Heart right ventricle (tissue), 16 donors: ENCODE data around the gene SYNE1. TPM values are rescaled to one million over a fixed set of nuclear protein-coding genes. Genes with fewer than 3 reads are reported as not detected.

Experiments
- ATAC-seq, 8 donors: fragments of 200-7000 bp; cut with Tn5 transposase; one replicate each; pipeline ENCODE4 v1.9.1; 2020; ENCODE audit warnings: mild to moderate bottlenecking in 8 of 8, moderate library complexity in 8 of 8, moderate number of reproducible peaks in 1 of 8
- DNase-seq, 2 donors: peaks; one replicate each; pipeline ENCODE4 v3.0.0-alpha.2; 2020
- H3K27ac ChIP-seq, 10 donors: fragments of 200-600 bp; sonication (generic) in 2 of 10; one replicate each; pipeline versions ENCODE4 v1.5.0 to v1.8.0; 2020 to 2022; ENCODE audit warnings: mild to moderate bottlenecking in 3 of 10
- H3K27me3 ChIP-seq, 7 donors: fragments of 200-600 bp; one replicate each; pipeline ENCODE4 v1.8.0; 2021 to 2022; ENCODE audit warnings: mild to moderate bottlenecking in 2 of 7
- H3K36me3 ChIP-seq, 9 donors: fragments of 200-600 bp; sonication (generic) in 1 of 9; one replicate each; pipeline versions ENCODE4 v1.5.0 to v1.8.0; 2020 to 2022; ENCODE audit warnings: mild to moderate bottlenecking in 2 of 9
- H3K4me1 ChIP-seq, 9 donors: fragments of 200-600 bp; sonication (generic) in 1 of 9; one replicate each; pipeline versions ENCODE4 v1.5.0 to v1.8.0; 2020 to 2022; ENCODE audit warnings: mild to moderate bottlenecking in 4 of 9
- H3K4me3 ChIP-seq, 10 donors: fragments of 200-600 bp; sonication (generic) in 2 of 10; one replicate each; pipeline versions ENCODE4 v1.5.0 to v1.8.0; 2020 to 2022; ENCODE audit warnings: mild to moderate bottlenecking in 7 of 10, moderate library complexity in 2 of 10
- H3K9me3 ChIP-seq, 11 donors: fragments of 200-600 bp in 10 of 11; sonication (generic) in 2 of 11; one replicate each; pipeline versions ENCODE4 v1.5.0 to v1.8.0; 2013 to 2022; ENCODE audit warnings: mild to moderate bottlenecking in 2 of 11, control low read depth in 1 of 11, moderate library complexity in 1 of 11
- WGBS, 2 donors: extraction: QIAGEN DNeasy Blood & Tissue Kit; methylation state at CpG; one replicate each; pipeline ENCODE4 v1.1.7; 2013; ENCODE audit warnings: inconsistent platforms in 1 of 2; 5-methylcytosine and 5-hydroxymethylcytosine counted together
- intact Hi-C, 10 donors: fragments of 100-400 bp; cut with DNase I; formaldehyde crosslinking; loops; one replicate each; pipeline versions ENCODE4 v1.11.1 to v1.14.2; 2022
- polyA plus RNA-seq, 2 donors: library from polyadenylated mRNA; stranded (reverse); fragments of 200-250 nt; gene quantifications; one replicate each; pipeline ENCODE4 v1.2.3, GENCODE V29; 2013
- total RNA-seq, 10 donors: library from RNA; stranded (reverse); fragmentation: NEBNext Ultra II Directional in 3 of 10; extraction: Animal tissue kit (Norgen Biotek cat#: 25700) in 3 of 10; gene quantifications; one replicate each; pipeline versions ENCODE4 v1.2.1 to v1.2.4, GENCODE V29; 2021 to 2023
- TF ChIP-seq, protein P1 (sequence below), 9 donors: fragments of 200-600 bp; sonication (generic) in 2 of 9; IDR thresholded peaks; one replicate each; pipeline versions ENCODE4 v1.5.0 to v1.8.0; 2021 to 2022; ENCODE audit warnings: antibody characterized with exemption in 9 of 9, mild to moderate bottlenecking in 5 of 9, moderate library complexity in 1 of 9
- donor health status: Arrhythmogenic right ventricular cardiomyopathy.
- donor health status: ischemic (EF 13 %, LVEDD 7.1; RV severe dilation, severe dysfunction).
- donor health status: healthy with polysubstance abuse.
- donor health status: DM: no; HTN: yes; CAD: no.
- donor health status: DM: no; HTN: no; CAD: no.
- donor health status: ischemic (EF 25% LVEDD 6.9; RV normal size, moderate dysfunction).
- donor health status: ischemic (EF 25% LVEDD 5.7; RV mildly dilated, moderate dysfunction).
- donor health status: healthy.
- donor health status: DM: yes; HTN: yes; CAD: no.
- donor health status: Ischemic cardiomyopathy.
- donor health status: ischemic (EF 35%, LVEDD 5.7; RV mildly dilated, moderate dysfunction).
- donor health status: nonischemic (EF 11% LVEDD 7.7; RV severe dilation, severe dysfunction).
- donor health status: DM: yes; HTN: yes; CAD: no.
- donor health status: PGD.
- donor health status: ischemic (EF 29% LVEDD 5.4; RV normal size, mild dysfunction).
- donor health status: nonischemic (EF 23%, LVEDD 6.1; RV moderate dilation, normal function).

SYNE1 gene
- total and polyA plus RNA-seq, 12 donors, result 18.9 to 176 (median 126) TPM

DNA sequence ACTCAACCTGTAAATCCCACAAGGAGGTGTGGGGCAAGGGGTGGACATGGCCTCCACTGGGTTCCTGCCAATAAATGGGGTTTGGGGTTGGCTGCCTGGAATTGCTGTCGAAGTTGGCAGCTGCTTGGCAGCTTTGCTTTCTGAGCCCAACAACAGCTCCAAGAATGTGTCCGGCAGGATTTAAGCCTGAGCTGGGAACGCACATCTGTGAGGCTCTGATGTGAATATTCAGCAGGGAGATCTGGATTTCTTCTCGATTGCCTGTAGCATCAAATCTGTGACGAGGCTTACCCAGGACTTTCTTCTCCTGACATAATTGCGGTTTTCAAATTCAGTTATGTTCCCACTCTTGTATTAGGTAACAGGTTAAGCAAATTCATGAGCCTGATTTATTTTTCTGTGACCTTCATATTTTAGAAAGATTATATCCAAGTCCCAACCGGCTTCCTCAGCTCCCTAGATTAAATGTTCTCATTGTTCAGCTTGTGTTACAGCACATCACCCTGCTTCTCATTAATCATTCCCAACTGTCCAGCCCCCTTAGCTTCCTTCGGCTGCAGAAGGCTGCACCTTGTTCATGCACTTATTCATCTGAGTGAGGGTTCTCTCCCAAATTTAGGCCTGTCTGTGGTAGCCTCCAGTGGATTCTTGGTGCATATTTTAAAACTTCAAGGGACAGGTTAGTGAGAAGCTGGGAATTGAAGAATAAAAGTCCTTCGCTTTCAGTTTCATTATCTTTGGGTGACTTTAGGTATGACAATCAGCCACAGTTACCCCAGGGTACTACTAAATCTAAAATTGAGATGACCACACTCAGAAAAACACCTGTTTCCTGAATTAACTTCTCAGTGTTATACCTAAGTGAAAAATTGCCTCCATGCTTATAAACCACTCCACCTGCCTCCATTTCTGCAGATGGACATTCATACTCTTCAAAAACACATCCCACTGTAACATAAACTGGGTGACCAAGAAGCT lies 519.7 kb downstream of the SYNE1 start:
- Histone ChIP-seq H3K36me3 (peaks cover 0 to 41% (median 27%) of the 10 kb centered on the region in 9 donors), H3K27me3 (no peaks in the 10 kb centered on the region), H3K4me1 (peaks cover 0 to 29% (median 9%) of the 10 kb centered on the region in 9 donors), H3K27ac (no peak overlapping the region), H3K4me3 (no peak overlapping the region), H3K9me3 (peaks cover 0 to 4% (median 0%) of the 10 kb centered on the region in 11 donors)
- intact Hi-C loops, result no loop called here
- 54 to 59% methylated on average over 9 of the region's 9 CpGs for WGBS, 2 donors
- TF ChIP-seq, protein P1, sequence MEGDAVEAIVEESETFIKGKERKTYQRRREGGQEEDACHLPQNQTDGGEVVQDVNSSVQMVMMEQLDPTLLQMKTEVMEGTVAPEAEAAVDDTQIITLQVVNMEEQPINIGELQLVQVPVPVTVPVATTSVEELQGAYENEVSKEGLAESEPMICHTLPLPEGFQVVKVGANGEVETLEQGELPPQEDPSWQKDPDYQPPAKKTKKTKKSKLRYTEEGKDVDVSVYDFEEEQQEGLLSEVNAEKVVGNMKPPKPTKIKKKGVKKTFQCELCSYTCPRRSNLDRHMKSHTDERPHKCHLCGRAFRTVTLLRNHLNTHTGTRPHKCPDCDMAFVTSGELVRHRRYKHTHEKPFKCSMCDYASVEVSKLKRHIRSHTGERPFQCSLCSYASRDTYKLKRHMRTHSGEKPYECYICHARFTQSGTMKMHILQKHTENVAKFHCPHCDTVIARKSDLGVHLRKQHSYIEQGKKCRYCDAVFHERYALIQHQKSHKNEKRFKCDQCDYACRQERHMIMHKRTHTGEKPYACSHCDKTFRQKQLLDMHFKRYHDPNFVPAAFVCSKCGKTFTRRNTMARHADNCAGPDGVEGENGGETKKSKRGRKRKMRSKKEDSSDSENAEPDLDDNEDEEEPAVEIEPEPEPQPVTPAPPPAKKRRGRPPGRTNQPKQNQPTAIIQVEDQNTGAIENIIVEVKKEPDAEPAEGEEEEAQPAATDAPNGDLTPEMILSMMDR (IDR thresholded peaks at IDR 0.05), result no peak
- ATAC-seq (no peak), DNase-seq (no peak)

DNA sequence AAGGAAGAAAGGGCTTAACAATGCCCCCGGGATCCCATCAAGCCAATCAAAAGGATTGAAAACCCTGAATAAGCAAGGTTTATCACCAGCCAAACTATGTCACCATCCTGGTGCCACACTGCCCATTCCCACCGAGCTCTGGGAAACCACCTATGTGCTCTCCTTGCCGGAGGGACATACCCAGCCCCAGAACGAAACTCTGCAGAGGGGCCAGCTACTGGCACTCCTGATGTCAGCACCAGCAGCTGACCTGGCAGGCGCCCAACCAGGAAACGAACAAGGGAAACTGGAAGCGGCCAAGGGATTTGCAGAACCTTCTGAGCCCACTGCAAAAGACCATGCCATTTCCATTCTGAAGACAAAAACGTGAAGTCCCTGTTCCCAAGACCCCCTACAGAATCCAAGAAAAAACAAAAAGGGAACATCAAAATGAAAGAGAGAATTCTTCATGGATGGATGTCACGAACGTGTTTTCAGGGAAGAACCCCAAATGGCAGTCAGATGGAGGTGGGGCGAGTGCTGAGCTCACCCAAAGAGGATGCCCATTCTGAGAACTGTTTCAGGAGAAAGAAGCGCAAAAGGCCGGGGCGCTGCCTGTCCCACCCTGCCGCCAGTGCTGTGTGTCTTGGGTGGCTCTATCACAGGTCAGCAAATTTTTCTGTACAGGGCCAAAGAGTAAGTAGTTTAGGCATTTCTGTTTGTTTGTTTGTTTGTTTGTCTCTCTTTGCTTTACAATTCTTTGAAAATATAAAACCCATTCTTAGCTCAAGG lies 524.5 kb downstream of the SYNE1 start:
- H3K9me3 ChIP-seq, result no peaks in the 10 kb centered on the region
- no peaks in the 10 kb centered on the region for H3K36me3 ChIP-seq
- no peaks in the 10 kb centered on the region for H3K27me3 ChIP-seq
- TF ChIP-seq, protein P1 (IDR thresholded peaks at IDR 0.05), result no peak
- 56 to 59% methylated on average over 15 of the region's 15 CpGs for WGBS, 2 donors
- H3K4me3 ChIP-seq, result peak overlapping the region in 2 of 10 donors; percentile 15 to 17
- ATAC-seq (peak in 7 of 8 donors; percentile 36 to 70 (median 44)), DNase-seq (peak; percentile 76)
- H3K27ac ChIP-seq, result peak overlapping the region in 8 of 10 donors; percentile 26 to 81 (median 75)
- peaks cover 7 to 37% (median 26%) of the 10 kb centered on the region in 9 donors for H3K4me1 ChIP-seq
- intact Hi-C loops, result loop anchor here in 1 of 10 donors (5.0 kb wide), 1 partner anchor 350 kb away; no protein-coding TSS in a partner anchor

DNA sequence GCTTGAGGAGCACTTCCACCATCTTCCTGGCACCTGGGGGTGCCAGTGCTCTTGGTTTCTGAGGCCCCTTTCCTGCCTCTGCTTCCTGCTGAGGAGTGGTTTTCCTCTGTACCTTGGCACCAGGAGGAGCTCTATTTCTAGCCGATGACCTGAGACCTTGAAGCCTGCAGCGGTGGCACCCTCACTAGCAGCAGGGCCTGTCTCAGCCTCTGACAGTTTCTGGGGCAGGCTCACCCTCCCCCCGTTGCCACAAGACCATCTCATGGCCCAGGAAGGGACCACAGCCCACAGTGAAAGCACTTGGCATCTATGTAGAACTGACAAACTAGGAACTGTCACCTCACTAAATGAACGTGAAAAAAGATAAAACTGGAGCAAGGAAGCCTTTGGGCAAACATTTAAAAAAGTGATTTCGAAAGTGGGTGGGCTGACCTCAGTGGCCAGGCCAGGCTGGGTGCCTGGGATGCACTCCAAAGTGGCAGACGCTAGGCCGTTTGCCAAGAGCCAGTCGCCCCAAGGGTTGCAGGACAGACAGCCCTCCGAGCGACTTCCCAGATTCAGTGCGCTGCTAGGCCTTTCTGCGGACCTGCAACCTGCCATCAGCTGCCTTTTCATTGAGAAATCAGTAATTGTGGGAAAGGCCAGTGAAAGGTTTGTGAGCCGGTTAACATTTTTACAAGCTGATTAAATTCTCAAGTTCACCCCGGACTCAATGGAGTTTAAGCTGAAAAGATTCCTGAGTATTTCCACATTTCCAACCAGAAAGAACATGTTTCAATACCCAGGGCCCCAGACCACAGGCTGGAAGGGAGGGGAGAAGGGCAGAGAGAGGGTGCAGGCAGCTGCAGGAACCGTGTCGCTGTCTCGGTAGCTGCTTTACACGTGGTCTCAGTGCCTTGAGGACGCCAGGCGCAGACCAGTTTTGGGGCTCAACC lies 526.0 kb downstream of the SYNE1 start:
- intact Hi-C loops, result loop anchor here in 1 of 10 donors (5.0 kb wide), 1 partner anchor 349 kb away; no protein-coding TSS in a partner anchor
- H3K4me3 ChIP-seq, result no peak overlapping the region
- DNase-seq (peak; percentile 66 to 72), ATAC-seq (peak; percentile 83 to 97 (median 94))
- TF ChIP-seq, protein P1 (IDR thresholded peaks at IDR 0.05), result peak in 2 of 9 donors; percentile 10 to 12
- WGBS, 2 donors, result 52 to 58% methylated on average over 20 of the region's 20 CpGs
- H3K36me3 ChIP-seq, result no peaks in the 10 kb centered on the region
- H3K4me1 ChIP-seq, result peaks cover 7 to 30% (median 25%) of the 10 kb centered on the region in 9 donors
- H3K27me3 ChIP-seq, result no peaks in the 10 kb centered on the region
- no peaks in the 10 kb centered on the region for H3K9me3 ChIP-seq
- peak overlapping the region; percentile 51 to 81 (median 72) for H3K27ac ChIP-seq
